ENCODE measurements around the gene PRDM16.

DNA sequence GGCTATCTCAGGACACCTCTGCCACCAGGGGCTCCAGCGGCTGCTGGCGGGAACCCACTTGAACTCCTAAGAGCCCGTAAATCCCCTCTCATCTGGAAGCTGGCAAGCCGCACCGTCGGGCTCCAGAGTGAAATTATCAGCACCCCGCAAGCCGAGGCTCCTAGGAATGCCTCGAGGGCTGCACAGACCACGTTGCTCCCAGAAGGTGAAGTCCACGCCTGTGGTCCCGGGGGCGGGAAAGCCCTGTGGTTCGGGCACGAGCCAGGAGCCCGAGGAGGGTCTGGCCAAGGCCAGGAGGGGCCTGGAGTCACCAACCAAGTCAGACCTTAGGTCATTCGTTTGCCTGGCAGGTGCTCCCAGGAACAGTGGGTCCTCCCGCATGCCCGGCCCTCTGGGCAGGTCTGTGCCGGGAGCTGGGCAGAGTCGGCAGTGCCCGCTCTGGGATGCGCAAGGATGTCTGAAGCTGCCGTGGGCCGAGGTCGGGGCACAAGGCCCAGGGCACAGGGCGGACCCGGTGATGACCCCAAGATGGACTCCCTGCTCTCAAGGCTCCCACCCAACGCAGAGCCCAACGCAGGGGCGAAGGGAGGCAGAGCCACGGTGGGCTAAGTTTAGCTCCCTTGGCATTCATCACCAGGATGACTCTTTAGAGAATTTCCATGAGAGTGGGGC is 38.9 kb upstream of the PRDM16 start:
- TF ChIP-seq, protein P1, sequence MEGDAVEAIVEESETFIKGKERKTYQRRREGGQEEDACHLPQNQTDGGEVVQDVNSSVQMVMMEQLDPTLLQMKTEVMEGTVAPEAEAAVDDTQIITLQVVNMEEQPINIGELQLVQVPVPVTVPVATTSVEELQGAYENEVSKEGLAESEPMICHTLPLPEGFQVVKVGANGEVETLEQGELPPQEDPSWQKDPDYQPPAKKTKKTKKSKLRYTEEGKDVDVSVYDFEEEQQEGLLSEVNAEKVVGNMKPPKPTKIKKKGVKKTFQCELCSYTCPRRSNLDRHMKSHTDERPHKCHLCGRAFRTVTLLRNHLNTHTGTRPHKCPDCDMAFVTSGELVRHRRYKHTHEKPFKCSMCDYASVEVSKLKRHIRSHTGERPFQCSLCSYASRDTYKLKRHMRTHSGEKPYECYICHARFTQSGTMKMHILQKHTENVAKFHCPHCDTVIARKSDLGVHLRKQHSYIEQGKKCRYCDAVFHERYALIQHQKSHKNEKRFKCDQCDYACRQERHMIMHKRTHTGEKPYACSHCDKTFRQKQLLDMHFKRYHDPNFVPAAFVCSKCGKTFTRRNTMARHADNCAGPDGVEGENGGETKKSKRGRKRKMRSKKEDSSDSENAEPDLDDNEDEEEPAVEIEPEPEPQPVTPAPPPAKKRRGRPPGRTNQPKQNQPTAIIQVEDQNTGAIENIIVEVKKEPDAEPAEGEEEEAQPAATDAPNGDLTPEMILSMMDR (IDR thresholded peaks at IDR 0.05; ENCODE audit: low read length): no peak
- no peak for TF ChIP-seq EZH2phosphoT487 (IDR thresholded peaks at IDR 0.05; ENCODE audit: low read length)
